Activated CD4-positive, alpha-beta T cell treated with anti-CD3 and anti-CD28 coated beads, Interleukin-2, Interleukin-4, amounts not matched to agents 100 ng/mL and 50 ng/mL, durations not matched to agents 16 hours and 8 hours (primary cell): ENCODE results near the gene SEC16A.

ENCODE experiments used
- DNase-seq: peaks from one replicate; pipeline ENCODE4 v3.0.0-alpha.2; 2020; ENCODE audit warnings: low spot score

Gene SEC16A

DNA sequence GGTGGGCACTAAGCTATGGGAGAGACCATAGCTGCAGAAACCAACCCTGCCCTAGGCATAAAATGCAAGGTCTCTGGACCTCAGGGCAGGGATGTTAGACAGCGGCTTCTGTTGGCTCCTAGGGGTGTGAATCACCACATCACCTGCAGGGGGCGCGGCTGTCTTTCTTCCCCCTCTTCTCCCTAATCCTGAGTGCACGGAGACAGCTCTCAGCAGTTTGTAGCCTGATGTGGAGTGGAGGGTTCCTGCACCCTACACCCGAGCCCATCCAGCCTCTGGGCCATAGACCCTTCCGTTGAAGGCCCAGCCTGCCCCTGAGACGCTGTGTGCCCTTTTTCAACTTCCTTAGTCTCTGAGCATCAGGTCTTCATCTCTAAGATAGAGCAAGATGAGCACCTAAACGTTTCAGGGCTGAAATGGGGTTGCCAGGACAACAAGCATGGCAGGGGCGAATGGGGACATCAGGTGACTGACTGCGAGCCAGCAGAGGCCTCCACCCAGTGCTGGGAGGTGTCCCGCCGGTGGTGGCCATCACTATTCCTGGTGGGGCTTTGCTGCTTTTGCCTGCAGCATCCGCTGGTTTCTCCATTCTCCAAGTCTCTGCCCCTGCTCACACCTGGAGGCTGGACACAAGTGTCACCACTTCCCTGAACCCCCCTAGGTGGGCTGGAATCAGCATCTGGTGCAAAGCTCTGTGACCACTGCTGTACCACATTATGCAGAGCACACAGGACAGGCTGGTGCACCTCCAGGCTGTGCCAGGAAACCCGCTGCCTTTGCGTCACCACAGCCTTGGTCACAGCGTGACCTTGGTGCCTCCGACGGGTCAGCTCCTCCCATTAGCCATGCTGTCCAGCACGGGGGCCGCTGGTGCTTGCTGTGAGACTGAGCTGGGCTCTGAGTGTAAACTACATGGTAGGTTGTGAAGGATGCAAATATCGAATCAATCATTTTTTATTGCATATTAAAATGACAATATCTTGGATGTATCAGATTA, 2.5 kb upstream of the SEC16A start:
- peak; percentile 81 for DNase-seq

DNA sequence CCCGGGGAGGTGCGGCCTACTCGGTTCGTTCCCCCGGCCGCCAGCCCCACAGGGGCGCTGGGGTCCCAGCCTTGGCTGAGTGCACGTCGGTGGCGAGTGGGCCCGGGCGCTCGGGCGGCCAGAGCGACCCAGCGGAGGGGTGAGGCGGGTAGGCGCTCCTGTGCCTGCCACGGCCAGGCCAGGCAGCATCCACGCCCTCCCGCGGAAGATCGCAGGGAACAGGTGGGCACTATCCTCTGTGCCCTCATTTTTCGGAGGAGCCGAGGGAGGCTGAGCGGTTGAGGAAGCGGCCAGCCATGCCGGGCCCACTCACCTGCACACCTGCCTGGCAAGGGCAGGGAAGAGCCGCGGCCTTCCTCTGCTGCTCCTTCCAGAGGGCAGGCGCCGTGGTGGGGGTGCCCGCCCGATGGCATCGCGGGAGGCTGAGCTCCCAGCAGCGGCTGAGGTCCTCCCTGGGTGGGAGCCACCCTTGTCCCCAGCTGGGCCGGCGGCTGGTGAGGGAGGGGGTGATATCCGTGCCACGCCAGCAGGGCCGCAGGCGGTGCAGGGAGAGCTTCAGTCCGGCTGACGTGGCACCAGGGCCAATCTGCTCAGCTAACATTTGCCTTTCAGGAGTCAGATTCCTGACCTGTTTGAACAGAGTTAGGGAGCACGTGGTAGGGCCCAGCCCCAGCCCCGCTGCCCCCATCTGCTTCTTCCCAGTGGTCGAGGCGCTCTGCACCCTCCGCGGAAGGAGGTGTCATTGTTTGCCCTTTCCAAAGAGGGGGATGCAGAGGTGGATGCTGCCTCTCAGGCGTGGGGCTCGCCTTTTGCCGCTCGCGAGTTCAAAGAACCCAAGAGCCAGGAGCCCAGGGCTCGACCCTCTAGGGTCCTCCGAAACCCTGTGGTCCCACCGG, 1.6 kb upstream of the SEC16A start:
- no peak for DNase-seq

DNA sequence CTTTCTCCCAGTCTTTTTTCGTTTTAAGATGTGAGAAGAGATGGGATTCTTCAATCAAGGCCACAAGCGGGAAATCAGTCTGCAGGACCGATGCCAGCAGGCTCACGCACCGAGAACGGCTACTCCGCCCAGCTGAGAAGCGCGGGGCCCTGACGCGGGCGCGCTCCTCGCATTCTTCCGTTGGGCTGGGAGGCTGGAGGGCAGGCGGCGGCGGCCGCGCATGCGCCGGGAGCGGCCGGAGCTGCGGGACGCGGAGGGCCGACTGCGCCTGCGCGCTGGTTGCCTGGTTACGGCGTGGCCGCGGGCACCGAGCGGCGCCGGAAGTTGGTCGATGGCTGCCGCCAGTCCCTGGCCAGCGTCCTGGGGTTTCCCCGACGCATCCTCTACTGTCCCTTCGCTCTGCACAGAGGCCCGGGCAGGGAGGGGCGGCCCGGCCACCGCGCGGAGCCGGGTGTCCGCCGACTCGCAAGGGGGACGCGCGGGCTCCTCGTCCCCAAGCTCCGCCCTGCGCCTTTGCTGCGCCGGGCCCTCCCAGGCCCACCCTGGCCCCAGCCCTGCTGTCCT, 831 bp upstream of the SEC16A start:
- DNase-seq, result peak; percentile 95

DNA sequence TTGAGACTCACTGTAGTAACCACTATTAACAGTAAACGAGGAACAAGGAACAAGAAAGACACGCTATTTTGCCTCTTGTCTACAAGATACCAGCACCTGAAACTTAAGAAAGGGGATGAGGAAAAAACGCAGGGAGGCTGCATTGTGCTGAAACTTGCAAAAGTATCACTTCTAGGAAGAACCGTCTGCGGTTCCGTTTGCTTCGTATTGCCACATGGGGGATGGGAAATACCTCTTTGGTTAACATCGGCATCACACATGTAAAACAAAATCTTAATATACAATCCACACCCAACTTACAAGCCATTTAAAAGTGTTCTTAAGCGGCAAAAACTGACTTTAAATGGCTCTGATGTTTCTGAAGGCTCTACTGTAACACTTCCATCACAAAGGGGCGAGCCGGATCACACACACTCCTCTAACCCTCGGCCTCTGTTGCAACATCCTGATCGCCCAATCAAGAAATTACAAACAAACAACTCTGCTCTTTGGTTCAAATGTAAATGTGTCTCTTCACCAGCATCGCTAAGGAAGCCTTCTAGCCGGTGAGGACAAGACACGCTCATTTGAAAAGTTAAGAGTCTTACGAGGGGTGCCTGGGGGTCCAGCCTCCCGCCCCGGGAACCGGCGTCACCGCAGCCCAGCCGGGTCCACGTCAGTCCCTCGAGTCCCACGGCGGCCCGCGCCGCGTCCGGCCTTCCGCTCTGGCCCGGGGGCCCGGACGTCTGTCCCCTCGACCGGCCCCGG, 621 bp downstream of the SEC16A start:
- DNase-seq, result peak; percentile 30

DNA sequence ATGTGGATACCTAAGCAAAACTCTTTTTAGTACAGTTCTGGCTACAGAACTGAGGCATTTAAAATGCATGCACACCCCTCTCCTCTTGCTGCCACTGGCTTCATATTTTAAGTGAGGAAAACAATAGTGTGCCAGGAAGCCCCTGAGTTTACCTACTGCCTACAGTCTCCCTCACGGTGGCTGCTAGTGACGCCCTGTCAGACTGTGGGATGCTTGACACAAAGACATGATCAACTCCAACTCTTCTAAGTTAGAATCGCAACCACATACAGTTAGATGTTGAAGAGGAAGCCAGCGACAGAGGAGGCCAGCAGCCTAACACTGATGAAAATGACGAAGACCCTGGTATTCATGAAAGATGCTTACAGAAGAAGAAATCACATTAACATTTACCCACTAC, 1.3 kb downstream of the SEC16A start:
- DNase-seq, result no peak

DNA sequence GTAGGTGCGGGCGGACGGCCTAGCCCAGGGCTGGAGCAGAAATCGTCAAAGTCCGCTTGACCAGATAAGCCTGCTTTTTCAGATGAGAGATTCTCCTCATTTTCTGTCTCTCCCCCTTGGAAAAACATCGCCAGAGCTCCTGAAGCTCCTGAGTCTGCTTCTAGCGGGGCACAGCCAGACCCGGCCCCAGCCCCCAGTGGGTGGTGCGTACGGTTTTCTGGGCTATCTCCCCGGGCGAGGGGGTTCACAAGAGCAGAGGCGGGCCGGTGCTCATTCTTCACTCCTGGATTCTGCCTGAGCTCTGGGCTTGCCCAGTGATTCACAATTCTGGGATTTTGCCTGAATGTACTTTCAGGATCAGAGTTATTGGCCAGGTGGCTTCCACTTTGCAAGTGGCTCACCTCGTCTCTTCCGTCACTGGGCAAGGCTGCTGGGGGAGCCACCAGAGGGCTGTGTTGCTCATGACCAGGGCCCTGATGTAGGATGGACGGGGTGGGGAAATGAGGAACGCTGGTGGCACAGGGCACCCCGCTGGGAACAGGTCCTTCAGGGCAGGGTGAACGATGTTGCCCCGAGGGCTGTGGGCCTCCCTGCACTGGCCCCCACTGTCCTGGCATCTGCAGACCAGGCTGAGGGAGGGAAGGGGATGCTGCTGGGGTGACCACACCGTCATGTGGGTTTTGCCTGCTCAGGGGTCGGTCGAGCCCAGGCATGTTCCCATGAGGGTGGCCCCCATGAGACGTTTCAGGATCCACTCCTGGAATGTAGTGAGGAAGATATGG, 6.3 kb downstream of the SEC16A start:
- DNase-seq, result no peak

DNA sequence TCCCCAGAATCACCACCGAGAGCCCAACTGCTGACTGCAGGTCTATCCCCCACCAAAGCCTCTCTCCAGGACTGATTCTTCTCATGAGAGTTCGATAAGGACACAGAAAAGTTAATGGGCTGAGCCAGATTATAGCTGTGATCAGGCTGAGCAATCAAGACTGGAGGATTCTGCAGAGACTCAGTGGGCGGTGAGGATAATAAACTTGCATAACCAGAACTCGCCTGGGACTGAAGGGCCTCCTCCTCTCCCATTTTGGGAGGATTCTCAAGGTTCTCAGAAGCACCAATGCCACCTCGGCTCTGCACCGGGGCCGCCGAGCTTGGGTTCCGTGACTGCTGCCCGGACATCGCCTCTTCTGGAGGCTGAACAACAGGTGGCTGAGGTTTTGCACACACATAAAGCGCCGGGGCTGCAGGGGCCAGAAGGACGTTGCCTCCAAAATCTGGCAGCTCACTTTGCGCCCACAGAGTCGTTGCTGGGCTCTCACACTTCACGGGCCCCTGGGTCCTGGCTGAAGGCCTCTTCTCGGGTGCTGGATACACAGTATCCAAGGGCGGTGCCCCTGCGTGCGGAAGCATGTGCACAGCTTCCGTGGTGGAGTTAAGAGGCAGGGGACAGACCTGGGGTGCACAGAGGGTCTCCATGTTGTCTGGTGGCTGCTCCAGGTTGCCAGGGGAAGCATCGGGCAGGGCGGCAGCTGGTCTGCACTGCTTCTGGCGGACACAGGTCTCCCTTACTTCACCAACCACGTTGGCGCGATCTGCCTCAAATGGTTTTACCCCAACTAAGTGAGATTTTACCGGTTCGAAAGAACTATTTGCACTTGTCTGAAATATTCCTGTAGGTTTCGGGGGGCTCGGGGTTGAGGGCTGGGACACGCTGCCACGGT, 7.6 kb downstream of the SEC16A start:
- no peak for DNase-seq

DNA sequence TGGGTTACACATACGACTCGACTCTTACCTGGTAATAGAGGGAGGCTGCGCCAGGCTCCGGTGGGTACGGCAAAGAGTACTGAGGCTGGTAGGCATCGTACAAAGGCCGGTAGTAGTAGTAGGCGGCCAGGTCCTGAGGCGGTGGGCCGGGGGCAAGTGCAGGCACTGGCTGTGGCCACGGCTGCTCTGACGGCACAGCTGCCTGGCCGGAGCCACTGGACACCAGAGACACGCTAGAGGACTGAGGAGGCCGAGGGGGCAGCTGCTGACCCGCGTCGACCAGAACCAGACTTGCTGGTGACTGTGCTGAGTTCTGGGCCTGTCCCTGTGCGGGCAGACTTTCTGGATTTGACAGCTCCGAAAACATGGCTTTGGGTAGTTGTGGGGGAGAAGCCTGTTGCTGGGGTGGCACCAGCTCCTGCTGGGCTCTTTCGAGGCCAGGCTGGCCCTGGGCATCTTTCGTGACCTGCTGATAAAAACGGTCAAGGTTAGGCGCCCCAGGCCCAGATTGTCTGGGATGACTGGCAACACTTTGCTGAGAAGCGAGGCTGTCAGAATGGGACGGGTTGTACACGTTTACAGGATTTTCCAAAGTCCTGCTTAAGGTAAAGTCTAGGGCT, 8.7 kb downstream of the SEC16A start:
- no peak for DNase-seq

DNA sequence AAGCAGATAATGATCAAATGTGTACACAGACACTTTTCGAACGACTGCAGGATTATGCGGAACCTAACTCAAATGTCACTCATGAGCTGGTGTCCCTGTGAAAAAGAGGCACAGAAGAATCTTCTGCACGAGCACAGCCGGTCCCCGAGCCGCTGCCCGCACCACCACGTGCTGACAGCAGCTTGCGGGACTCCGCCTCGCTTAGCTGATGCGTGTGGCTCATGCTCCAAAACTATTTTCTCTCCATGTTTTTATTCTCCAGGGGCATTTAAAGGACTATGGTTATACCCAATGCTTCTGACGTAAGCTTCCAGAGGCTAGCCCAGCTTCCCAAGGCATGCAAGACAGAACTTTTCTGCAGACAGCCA, 9.5 kb downstream of the SEC16A start:
- no peak for DNase-seq

DNA sequence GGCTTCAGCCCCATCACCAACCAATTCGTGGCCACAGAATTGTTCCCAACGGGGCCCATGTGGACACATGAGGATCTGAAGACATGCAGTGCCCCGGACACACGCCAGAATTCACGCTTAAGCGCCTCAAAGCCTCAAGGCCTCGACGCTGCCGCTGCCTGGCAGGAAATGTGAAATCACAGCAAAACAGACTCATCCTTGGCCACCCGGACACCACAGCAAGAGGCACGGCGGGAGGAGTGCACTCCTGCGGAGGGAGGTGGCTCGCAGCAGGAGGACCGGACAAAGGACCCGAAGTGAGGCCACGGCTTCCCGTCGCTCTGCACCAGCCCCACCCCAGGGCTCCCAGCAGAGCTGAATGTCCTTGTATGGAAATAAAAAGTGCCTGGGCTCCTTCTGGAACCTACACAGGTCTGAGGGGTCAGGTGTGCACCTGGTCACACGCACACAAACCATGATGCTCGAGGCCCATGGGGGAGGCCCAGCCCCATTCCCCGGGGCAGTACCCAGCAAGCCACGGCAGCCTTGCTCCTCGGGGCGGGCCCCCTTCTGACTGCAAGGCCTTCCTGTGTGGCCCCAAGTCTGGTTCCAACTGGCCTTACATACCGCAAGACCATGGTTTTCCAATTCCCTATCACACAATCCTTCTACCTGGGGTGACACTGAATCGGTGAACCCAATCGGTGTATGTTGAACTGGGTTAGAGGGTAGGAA, 10.0 kb downstream of the SEC16A start:
- no peak for DNase-seq

DNA sequence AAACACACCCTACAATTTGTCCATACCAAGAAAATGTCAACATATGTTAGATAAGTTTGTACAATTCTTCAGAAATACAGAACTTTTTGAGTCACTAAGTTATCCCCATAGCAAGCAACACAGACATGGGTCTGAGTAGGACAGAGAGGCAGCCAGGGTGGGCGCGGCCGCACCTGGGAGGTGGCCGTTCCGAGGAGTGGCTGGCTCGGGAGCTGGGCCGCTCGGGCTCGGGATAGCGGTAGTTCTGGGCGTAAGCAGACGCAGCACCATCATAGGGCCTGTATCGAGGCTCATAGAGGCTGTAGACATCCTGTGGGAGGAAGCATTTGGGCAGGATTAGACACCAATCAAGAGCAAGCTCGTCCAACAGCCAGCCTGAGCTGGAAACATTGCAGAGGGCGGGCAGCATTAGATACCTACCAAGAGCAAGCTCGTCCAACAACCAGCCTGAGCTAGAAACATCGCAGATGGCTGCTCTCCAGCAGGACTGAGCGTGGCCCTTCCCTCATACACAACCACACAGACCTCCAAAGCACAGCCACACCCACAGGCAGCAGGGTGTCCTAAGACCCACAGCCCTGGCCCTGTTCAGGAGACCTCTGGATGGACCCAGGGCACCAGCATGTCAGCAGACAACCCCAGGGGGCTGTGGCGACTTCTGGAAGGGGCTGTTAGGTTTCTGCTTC, 10.9 kb downstream of the SEC16A start:
- DNase-seq, result no peak

DNA sequence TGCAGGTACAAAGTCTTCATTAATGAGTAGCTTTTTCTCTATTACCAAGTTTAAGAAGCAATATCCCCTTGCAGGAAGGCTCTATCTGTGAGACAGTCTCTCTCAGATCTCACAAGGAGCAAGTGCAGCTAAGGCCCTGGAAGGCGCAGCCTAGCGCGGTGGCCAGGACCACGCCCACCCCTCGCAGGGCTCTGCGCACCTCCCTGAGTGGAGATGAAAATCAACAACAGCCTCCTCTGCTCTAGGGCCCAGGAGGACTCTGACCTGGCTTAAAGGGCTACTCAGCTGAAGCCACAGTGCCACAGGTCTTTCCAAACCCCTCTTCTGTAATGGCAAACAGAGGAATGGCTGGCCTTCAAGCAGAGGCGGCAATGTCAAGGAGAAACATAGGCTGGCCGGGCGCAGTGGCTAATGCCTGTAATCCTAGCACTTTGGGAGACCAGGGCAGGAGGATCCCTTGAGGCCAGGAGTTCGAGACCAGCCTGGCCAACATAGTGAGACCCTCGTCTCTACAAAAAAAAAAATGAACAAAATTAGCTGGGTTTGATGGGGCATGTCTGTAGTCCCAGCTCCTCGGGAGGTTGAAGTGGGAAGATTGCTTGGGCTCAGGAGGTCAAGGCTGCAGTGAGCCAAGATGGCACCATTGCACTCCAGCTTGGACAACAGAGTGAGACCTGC, 11.9 kb downstream of the SEC16A start:
- DNase-seq, result no peak

DNA sequence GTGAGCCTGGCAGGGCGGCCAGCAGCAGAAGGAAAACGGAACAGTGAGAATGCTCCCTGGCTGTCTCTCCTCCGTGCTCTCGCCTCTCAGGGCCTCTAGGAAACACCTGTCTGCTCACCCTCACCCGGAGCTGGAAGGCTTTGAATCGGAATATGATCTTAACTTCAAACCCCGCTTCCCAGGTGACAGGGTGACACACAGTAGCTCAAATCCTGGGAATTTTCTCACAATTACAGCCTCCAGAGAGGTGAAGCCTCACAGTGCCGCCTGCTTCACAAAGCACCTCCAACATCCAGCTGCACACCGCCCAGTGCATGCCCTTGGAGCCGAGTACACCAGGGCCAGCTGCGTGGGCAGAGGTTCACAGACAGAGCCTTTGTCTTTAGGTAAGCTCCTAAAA, 12.5 kb downstream of the SEC16A start:
- no peak for DNase-seq

DNA sequence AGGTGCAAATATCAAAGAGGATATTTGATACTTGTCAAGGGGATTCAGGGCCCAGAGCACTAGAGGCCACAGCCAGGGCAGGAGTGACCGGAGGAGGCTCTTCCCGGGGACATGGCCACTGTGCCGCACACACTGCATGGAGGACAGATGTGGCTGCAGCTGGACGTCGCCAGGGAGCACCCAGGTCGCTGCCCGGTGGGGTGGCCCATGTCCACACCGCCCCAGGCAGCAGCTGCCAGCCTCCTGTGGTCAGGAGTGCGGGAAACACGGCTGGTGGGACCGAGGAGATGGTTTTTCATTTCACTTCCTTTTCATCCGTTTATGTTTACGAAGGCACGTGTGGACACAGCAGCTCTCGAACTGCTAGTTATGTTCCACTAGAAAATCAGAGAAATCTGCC, 15.1 kb downstream of the SEC16A start:
- DNase-seq, result no peak

DNA sequence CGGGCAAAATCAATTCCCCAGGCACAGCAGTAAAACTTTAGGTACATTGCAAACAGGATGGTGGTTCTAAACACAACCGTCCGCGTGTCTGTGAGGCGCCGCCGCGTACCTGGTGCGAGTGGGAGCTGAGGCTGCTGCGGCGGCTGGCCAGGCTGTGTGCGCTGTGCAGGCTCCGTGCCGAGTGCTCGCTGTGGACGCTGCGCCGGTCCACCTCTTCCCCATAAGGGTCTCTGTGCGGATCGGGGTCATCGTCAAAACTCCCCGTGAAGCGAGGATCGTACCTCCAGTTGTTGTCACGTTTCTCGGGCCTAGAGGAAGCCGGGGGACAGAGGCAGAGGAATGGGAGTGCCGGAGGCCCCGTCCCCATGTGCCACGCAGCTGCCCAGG, 16.7 kb downstream of the SEC16A start:
- no peak for DNase-seq

DNA sequence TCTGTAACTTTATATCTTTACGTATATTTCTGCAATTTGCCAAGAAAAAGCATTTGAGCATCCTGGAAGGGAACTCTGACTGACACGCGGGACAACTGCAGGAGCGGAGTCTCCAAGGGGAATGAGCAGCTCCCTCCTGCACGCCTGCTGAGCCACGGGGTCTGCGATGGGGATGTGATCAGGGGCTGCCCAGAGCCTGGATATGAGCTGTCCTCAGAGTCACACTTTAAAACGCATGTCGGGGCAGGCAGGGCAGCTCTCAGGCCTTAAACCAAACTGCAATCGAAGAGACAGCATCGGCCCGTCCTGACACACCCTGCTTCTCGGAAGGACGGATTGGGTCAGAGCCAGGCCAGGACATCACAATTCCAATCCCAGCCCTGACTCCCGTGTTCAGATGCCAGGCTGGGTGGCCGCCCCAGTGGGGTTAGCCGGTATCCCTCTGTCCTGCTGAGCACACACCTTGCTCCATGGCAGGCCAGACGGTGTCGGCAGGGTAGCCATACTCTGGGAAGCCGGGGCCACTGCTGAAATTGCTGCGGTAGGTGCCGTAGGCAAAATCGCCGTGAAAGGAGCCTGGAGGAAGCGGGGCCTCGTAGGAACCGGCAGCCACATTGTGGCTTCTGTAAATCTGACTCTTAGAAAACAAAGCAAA, 17.2 kb downstream of the SEC16A start:
- DNase-seq, result no peak

DNA sequence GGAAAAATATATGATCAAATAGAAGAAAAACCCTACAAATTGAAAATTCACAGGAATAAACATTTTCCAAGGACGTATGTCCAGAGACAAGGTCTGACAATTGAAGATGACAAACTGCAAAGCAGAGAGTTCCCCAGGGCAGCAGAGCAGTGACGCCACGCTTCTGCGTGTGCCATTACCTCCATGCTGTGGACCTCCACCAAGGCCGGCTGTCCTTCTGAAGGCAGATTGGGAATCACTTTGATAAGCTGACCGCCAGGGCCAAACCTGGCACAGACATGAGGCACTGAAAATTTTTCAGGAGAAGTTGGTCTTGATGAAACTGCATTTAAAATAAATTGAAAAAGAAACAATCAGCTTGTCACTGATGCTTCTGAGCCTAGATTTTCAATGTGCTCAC, 18.6 kb downstream of the SEC16A start:
- DNase-seq, result no peak
